ENCODE data around the gene SGIP1. TPM values are rescaled to one million over a fixed set of nuclear protein-coding genes. Genes with fewer than 3 reads are reported as not detected.
A peak's percentile ranks its signal among the peaks of the same experiment; 100 is the strongest.

Gene SGIP1
- total RNA-seq, 3 donors from 2014 or later: 3.1 to 6.6 (median 3.5) TPM

GRCh38 chr1:66502086-66502485 is 31.9 kb upstream of the SGIP1 start:
- Histone ChIP-seq H3K4me3 (no peak overlapping the region), H3K27ac (no peak overlapping the region), H3K27me3 (no peaks in the 10 kb centered on the region), H3K4me1 (no peaks in the 10 kb centered on the region), H3K9me3 (no peaks in the 10 kb centered on the region), H3K36me3 (no peaks in the 10 kb centered on the region)
- no peak for DNase-seq (ENCODE audit: low spot score in 2 of 2)
- TF ChIP-seq, protein P1, sequence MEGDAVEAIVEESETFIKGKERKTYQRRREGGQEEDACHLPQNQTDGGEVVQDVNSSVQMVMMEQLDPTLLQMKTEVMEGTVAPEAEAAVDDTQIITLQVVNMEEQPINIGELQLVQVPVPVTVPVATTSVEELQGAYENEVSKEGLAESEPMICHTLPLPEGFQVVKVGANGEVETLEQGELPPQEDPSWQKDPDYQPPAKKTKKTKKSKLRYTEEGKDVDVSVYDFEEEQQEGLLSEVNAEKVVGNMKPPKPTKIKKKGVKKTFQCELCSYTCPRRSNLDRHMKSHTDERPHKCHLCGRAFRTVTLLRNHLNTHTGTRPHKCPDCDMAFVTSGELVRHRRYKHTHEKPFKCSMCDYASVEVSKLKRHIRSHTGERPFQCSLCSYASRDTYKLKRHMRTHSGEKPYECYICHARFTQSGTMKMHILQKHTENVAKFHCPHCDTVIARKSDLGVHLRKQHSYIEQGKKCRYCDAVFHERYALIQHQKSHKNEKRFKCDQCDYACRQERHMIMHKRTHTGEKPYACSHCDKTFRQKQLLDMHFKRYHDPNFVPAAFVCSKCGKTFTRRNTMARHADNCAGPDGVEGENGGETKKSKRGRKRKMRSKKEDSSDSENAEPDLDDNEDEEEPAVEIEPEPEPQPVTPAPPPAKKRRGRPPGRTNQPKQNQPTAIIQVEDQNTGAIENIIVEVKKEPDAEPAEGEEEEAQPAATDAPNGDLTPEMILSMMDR (IDR thresholded peaks at IDR 0.05): no peak
- no peak for TF ChIP-seq POLR2AphosphoS5 (IDR thresholded peaks at IDR 0.05)
- no peak for TF ChIP-seq POLR2A (IDR thresholded peaks at IDR 0.05)
- intact Hi-C loops (cut with DNase I; ENCODE audit: low total_unique reads): no loop called here

- intact Hi-C loops (cut with DNase I; ENCODE audit: low total_unique reads): no loop called here
- H3K27me3 ChIP-seq: no peaks in the 10 kb centered on the region
- no peak for DNase-seq (ENCODE audit: low spot score in 2 of 2)
- TF ChIP-seq POLR2A (IDR thresholded peaks at IDR 0.05): no peak
- TF ChIP-seq, protein P1 (IDR thresholded peaks at IDR 0.05): peak; percentile 6 to 53 (median 41)
- TF ChIP-seq POLR2AphosphoS5 (IDR thresholded peaks at IDR 0.05): no peak
- H3K9me3 ChIP-seq: no peaks in the 10 kb centered on the region
- H3K36me3 ChIP-seq: no peaks in the 10 kb centered on the region
- H3K4me1 ChIP-seq: no peaks in the 10 kb centered on the region
- no peak overlapping the region for H3K4me3 ChIP-seq
- H3K27ac ChIP-seq: no peak overlapping the region
Observed at GRCh38 chr1:66503841-66504470, 30.0 kb upstream of the SGIP1 start.

DNA sequence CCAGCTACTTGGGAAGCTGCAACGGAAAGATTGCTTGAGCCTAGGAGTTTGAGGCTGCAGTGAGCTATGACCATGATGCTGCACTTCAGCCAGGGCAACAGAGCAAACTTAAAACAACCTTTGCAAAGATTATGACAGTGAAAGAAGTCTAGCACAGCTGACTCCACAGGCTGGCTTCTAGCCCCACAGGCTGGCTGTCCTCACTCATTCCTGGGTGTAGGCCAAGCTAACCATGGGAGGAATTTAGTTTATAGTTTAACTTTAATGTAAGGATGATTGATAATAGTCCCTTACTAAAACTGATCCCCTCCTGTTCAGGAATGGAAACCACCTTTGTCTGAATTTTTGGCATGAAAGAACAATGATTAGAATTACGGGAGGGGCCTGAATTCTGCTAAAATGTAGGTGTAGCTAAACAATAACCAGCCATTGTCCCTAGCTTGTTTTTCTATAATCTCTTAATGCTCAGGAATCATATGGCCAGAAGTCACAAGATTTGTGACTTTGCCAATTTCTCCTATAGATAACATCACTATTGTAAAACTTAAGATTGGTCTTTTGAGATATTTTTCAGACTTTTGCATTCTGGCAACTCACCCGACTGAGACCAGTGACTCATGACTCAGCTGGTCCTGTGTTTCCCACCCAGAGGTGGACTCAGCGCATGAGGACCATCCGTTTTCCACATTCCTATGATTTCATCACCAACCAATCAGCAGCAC is 28.1 kb upstream of the SGIP1 start:
- TF ChIP-seq, protein P1 (IDR thresholded peaks at IDR 0.05): no peak
- TF ChIP-seq POLR2AphosphoS5 (IDR thresholded peaks at IDR 0.05) (no peak), POLR2A (IDR thresholded peaks at IDR 0.05) (no peak)
- Histone ChIP-seq H3K27ac (no peak overlapping the region), H3K9me3 (no peaks in the 10 kb centered on the region), H3K36me3 (no peaks in the 10 kb centered on the region), H3K4me3 (no peak overlapping the region), H3K27me3 (no peaks in the 10 kb centered on the region), H3K4me1 (no peaks in the 10 kb centered on the region)
- DNase-seq (ENCODE audit: low spot score in 2 of 2): no peak
- intact Hi-C loops (cut with DNase I; ENCODE audit: low total_unique reads): no loop called here

DNA sequence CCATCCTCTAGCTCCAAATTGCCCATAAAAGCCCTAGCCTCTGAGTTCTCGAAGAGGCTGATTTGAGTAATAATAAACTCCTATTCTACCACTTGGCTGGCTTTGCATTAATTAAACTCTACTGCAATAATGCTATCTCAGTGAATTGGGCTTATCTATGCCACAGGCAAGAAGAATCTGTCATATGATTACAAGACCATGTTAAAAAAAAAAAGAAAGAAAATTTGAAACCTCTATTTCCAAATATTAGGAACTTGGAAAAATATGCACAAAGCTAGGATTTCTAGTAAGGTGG is 27.6 kb upstream of the SGIP1 start:
- Histone ChIP-seq H3K36me3 (no peaks in the 10 kb centered on the region), H3K9me3 (no peaks in the 10 kb centered on the region), H3K27me3 (no peaks in the 10 kb centered on the region), H3K4me3 (no peak overlapping the region), H3K27ac (no peak overlapping the region), H3K4me1 (no peaks in the 10 kb centered on the region)
- intact Hi-C loops (cut with DNase I; ENCODE audit: low total_unique reads): no loop called here
- TF ChIP-seq POLR2AphosphoS5 (IDR thresholded peaks at IDR 0.05) (no peak), POLR2A (IDR thresholded peaks at IDR 0.05) (no peak)
- TF ChIP-seq, protein P1 (IDR thresholded peaks at IDR 0.05): no peak
- no peak for DNase-seq (ENCODE audit: low spot score in 2 of 2)

GRCh38 chr1:66506991-66507390 is 27.0 kb upstream of the SGIP1 start:
- intact Hi-C loops (cut with DNase I; ENCODE audit: low total_unique reads): no loop called here
- no peak overlapping the region for H3K27ac ChIP-seq
- TF ChIP-seq, protein P1 (IDR thresholded peaks at IDR 0.05): no peak
- DNase-seq (ENCODE audit: low spot score in 2 of 2): no peak
- no peaks in the 10 kb centered on the region for H3K27me3 ChIP-seq
- H3K36me3 ChIP-seq: no peaks in the 10 kb centered on the region
- H3K4me3 ChIP-seq: no peak overlapping the region
- no peaks in the 10 kb centered on the region for H3K4me1 ChIP-seq
- H3K9me3 ChIP-seq: no peaks in the 10 kb centered on the region
